ENCODE data around the gene TRIM71.

Gene TRIM71

GRCh38 chr3:32856901-32857507 is 39.2 kb downstream of the TRIM71 start:
- no peak for DNase-seq (ENCODE audit: low read depth)
- H3K4me3 ChIP-seq (ENCODE audit: control insufficient read depth, low read depth, low read length), result no peak overlapping the region

DNA sequence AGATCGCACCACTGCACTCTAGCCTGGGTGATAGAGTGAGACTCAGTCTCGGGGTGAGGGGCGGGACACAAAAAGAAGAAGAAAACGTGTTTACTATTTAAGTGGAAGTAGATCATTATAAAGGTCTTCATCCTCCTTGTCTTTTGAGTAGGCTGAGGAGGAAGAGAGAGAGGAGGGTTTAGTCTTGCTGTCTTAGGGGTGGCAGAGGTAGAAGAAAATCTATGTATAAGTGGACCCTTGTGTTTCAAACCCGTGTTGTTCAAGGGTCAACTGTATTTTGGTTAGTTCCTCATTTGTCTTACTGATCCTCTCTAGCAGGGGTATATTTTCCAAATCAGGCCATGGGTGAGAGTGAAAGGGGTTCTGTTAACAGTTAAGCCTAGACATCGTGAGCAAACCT is 40.1 kb downstream of the TRIM71 start:
- DNase-seq (ENCODE audit: low read depth), result no peak
- no peak overlapping the region for H3K4me3 ChIP-seq (ENCODE audit: control insufficient read depth, low read depth, low read length)
- TF ChIP-seq, protein P1, sequence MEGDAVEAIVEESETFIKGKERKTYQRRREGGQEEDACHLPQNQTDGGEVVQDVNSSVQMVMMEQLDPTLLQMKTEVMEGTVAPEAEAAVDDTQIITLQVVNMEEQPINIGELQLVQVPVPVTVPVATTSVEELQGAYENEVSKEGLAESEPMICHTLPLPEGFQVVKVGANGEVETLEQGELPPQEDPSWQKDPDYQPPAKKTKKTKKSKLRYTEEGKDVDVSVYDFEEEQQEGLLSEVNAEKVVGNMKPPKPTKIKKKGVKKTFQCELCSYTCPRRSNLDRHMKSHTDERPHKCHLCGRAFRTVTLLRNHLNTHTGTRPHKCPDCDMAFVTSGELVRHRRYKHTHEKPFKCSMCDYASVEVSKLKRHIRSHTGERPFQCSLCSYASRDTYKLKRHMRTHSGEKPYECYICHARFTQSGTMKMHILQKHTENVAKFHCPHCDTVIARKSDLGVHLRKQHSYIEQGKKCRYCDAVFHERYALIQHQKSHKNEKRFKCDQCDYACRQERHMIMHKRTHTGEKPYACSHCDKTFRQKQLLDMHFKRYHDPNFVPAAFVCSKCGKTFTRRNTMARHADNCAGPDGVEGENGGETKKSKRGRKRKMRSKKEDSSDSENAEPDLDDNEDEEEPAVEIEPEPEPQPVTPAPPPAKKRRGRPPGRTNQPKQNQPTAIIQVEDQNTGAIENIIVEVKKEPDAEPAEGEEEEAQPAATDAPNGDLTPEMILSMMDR (IDR thresholded peaks at IDR 0.05; ENCODE audit: control insufficient read depth, insufficient read depth, low read depth, low read length, missing control alignments), result no peak

More at GRCh38 chr3:32856901-32857507, 39.2 kb downstream of the TRIM71 start:
- TF ChIP-seq, protein P1 (IDR thresholded peaks at IDR 0.05; ENCODE audit: control insufficient read depth, insufficient read depth, low read depth, low read length, missing control alignments), result no peak

DNA sequence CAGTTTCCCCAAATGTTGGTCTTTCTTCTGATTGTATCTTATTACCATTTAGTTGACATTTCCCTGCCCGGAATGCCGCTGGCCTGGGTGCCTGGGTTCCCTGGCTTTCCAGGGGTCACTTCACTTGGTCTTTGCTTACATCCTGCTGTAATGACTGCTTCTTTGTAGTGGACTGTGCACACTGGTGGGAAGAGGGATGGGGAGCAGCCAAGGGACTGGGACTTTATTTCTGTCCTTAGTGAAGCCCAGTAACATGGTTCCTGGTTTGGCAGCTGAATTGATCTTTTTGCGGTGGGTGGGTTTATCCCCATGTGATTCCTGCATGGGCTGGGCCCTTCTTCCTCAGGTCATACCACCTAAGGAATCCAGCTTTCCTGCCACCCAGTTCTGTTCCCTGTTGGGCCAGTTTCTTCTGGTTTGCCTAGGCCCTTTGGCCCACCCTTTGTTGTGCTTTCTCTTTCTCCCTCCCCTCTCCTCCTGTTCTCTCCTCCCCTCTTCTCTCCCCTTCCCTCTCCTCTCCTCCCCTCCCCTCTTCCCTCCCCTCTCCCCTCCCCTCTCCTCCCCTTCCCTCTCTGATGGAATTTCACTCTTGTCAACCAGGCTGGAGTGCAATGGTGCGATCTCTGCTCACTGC is 41.9 kb downstream of the TRIM71 start:
- TF ChIP-seq, protein P1 (IDR thresholded peaks at IDR 0.05; ENCODE audit: control insufficient read depth, insufficient read depth, low read depth, low read length, missing control alignments), result no peak

DNA sequence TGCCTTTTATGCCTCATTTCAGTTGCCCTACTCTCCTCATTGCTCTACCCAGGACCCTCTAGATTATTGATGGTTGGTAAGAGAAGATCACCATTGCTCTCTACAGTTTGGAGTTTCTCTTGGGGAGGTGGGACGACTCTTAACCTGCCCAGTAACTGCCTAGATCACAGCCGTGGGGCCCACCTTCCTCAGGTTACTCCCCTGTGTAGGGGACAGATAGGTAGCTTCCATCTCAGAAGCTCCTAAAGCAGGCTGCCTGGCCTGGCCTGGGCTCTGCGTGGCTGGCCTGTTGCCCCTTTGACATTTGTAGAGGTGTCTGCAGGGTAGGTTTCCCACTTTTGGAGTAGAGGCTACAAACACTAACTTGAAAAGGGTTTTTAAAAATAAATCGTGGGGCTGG is 42.7 kb downstream of the TRIM71 start:
- H3K4me3 ChIP-seq (ENCODE audit: control insufficient read depth, low read depth, low read length), result no peak overlapping the region
- no peak for DNase-seq (ENCODE audit: low read depth)
- TF ChIP-seq, protein P1 (IDR thresholded peaks at IDR 0.05; ENCODE audit: control insufficient read depth, insufficient read depth, low read depth, low read length, missing control alignments), result no peak

More for the DNA sequence above, 41.9 kb downstream of the TRIM71 start:
- DNase-seq (ENCODE audit: low read depth), result no peak
- no peak overlapping the region for H3K4me3 ChIP-seq (ENCODE audit: control insufficient read depth, low read depth, low read length)

GRCh38 chr3:32861681-32862080 is 43.9 kb downstream of the TRIM71 start:
- DNase-seq (ENCODE audit: low read depth), result no peak
- no peak overlapping the region for H3K4me3 ChIP-seq (ENCODE audit: control insufficient read depth, low read depth, low read length)
- TF ChIP-seq, protein P1 (IDR thresholded peaks at IDR 0.05; ENCODE audit: control insufficient read depth, insufficient read depth, low read depth, low read length, missing control alignments), result no peak

- H3K4me3 ChIP-seq (ENCODE audit: control insufficient read depth, low read depth, low read length), result no peak overlapping the region
- TF ChIP-seq, protein P1 (IDR thresholded peaks at IDR 0.05; ENCODE audit: control insufficient read depth, insufficient read depth, low read depth, low read length, missing control alignments), result no peak
- DNase-seq (ENCODE audit: low read depth), result no peak
Measured at GRCh38 chr3:32862247-32862935, 44.6 kb downstream of the TRIM71 start.

Data from AG09309 (cell line).